T-helper 9 cell (primary cell): ENCODE results near the gene PRR23E.

Experiments used
- DNase-seq: peaks from one replicate; pipeline ENCODE4 v3.0.0-alpha.2; 2020

PRR23E gene

GRCh38 chr3:127185962-127186674, 6.8 kb upstream of the PRR23E start:
- DNase-seq = no peak

- no peak for DNase-seq
These were observed 5.6 kb upstream of the PRR23E start for GRCh38 chr3:127187316-127187715.

- no peak for DNase-seq
These were observed 410 bp downstream of the PRR23E start for GRCh38 chr3:127193341-127193740.

- no peak for DNase-seq
These were observed 844 bp downstream of the PRR23E start for GRCh38 chr3:127193775-127194174.

GRCh38 chr3:127194601-127195187, 1.8 kb downstream of the PRR23E start:
- no peak for DNase-seq

GRCh38 chr3:127195417-127195816, 2.5 kb downstream of the PRR23E start:
- DNase-seq = no peak

- DNase-seq = no peak
These were observed 3.1 kb downstream of the PRR23E start for GRCh38 chr3:127196002-127196401.

- no peak for DNase-seq
These were observed 3.8 kb downstream of the PRR23E start for GRCh38 chr3:127196466-127197299.

- DNase-seq = no peak
These were observed 4.6 kb downstream of the PRR23E start for GRCh38 chr3:127197300-127198189.

- no peak for DNase-seq
These were observed 7.3 kb downstream of the PRR23E start for GRCh38 chr3:127200086-127200691.

- DNase-seq = no peak
These were observed 10.1 kb downstream of the PRR23E start for GRCh38 chr3:127203024-127203423.

- no peak for DNase-seq
These were observed 12.1 kb downstream of the PRR23E start for GRCh38 chr3:127204841-127205582.

GRCh38 chr3:127206154-127206553, 13.2 kb downstream of the PRR23E start:
- no peak for DNase-seq

- no peak for DNase-seq
These were observed 13.9 kb downstream of the PRR23E start for GRCh38 chr3:127206611-127207516.

GRCh38 chr3:127207727-127208482, 15.0 kb downstream of the PRR23E start:
- DNase-seq = no peak

GRCh38 chr3:127208483-127209100, 15.7 kb downstream of the PRR23E start:
- DNase-seq = no peak

GRCh38 chr3:127209155-127209839, 16.4 kb downstream of the PRR23E start:
- no peak for DNase-seq

- no peak for DNase-seq
These were observed 17.1 kb downstream of the PRR23E start for GRCh38 chr3:127209840-127210653.
